Breast epithelium (tissue), 4 donors: ENCODE data around the gene TBCK. TPM values are rescaled to one million over a fixed set of nuclear protein-coding genes. Genes with fewer than 3 reads are reported as not detected.

ENCODE experiments used
- DNase-seq, 2 donors: peaks; one replicate each; pipeline ENCODE4 v3.0.0-alpha.2; 2019; ENCODE audit warnings: low spot score in 2 of 2
- H3K27ac ChIP-seq, 2 donors: fragments of 200-600 bp; sonication (generic) in 1 of 2; one replicate each; pipeline ENCODE4 v1.5.1; 2016 to 2019; ENCODE audit warnings: mild to moderate bottlenecking in 1 of 2
- H3K27me3 ChIP-seq, 2 donors: fragments of 200-600 bp; sonication (generic) in 1 of 2; one replicate each; pipeline versions ENCODE4 v1.5.1 to v1.6.0; 2017 to 2019; ENCODE audit warnings: control low read depth in 1 of 2, mild to moderate bottlenecking in 1 of 2
- H3K36me3 ChIP-seq: fragments of 200-600 bp; one replicate; pipeline ENCODE4 v1.5.1; 2019
- H3K4me1 ChIP-seq, 2 donors: fragments of 200-600 bp; sonication (generic); one replicate each; pipeline ENCODE4 v1.5.1; 2016 to 2019; ENCODE audit warnings: control low read depth in 1 of 2
- H3K4me3 ChIP-seq, 3 donors: fragments of 200-600 bp; sonication (generic); 1 replicate in 2 of 3; 2 replicates in 1 of 3; pipeline ENCODE4 v1.5.1; 2016 to 2019; ENCODE audit warnings: mild to moderate bottlenecking in 3 of 3, moderate library complexity in 2 of 3
- H3K9me3 ChIP-seq, 2 donors: fragments of 200-600 bp; sonication (generic) in 1 of 2; one replicate each; pipeline ENCODE4 v1.5.1; 2016 to 2019; ENCODE audit warnings: control low read depth in 1 of 2
- POLR2A ChIP-seq: fragments of 450-650 bp; IDR thresholded peaks from one replicate; pipeline ENCODE4 v1.6.1; 2016; ENCODE audit warnings: antibody characterized with exemption, mild to moderate bottlenecking, moderate library complexity
- POLR2AphosphoS5 ChIP-seq, 3 donors: sonication (generic); formaldehyde crosslinking; IDR thresholded peaks; one replicate each; pipeline ENCODE4 v1.6.1; 2017; ENCODE audit warnings: antibody characterized with exemption in 3 of 3
- intact Hi-C: fragments of 100-400 bp; cut with DNase I; formaldehyde crosslinking; loops from one replicate; pipeline ENCODE4 v1.15.1; 2023; ENCODE audit warnings: low total_unique reads
- total RNA-seq, 3 donors: library from RNA; depleted of rRNA; stranded (reverse); fragments of >200 nt; gene quantifications; one replicate each; pipeline ENCODE4 v1.1.0, GENCODE V29; 2016
- TF ChIP-seq, protein P1 (sequence below), 3 donors: fragments of 450-650 bp; IDR thresholded peaks; one replicate each; pipeline ENCODE4 v1.5.1; 2016 to 2017; ENCODE audit warnings: antibody characterized with exemption in 3 of 3, mild to moderate bottlenecking in 3 of 3, moderate library complexity in 3 of 3

The TBCK gene
- total RNA-seq, 3 donors from 2014 or later: 46.9 to 82.3 (median 57.0) TPM

DNA sequence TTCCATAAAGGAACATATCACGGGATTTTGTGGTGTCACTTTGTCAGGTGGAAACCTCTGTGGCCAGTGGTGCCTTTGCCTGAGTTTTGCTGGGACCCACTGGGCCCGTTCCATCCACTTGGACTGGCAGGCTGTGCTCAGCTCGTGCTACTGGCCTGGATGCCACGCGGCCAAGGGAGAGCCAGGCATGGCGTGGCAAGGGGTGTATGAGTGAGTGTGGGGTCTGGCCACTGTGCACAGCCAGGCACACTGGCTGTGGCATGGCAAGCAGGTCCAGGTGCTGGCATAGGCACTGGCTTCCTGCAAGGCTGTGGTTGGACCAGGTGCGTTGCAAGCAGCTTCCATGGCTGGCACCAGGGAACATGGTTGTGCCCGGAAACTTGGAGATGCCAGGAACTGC lies 60.8 kb downstream of the TBCK start:
- no peak overlapping the region for H3K27ac ChIP-seq
- TF ChIP-seq, protein P1, sequence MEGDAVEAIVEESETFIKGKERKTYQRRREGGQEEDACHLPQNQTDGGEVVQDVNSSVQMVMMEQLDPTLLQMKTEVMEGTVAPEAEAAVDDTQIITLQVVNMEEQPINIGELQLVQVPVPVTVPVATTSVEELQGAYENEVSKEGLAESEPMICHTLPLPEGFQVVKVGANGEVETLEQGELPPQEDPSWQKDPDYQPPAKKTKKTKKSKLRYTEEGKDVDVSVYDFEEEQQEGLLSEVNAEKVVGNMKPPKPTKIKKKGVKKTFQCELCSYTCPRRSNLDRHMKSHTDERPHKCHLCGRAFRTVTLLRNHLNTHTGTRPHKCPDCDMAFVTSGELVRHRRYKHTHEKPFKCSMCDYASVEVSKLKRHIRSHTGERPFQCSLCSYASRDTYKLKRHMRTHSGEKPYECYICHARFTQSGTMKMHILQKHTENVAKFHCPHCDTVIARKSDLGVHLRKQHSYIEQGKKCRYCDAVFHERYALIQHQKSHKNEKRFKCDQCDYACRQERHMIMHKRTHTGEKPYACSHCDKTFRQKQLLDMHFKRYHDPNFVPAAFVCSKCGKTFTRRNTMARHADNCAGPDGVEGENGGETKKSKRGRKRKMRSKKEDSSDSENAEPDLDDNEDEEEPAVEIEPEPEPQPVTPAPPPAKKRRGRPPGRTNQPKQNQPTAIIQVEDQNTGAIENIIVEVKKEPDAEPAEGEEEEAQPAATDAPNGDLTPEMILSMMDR (IDR thresholded peaks at IDR 0.05): no peak
- TF ChIP-seq POLR2AphosphoS5 (IDR thresholded peaks at IDR 0.05): no peak
- TF ChIP-seq POLR2A: no peak
- H3K27me3 ChIP-seq: no peaks in the 10 kb centered on the region
- no peaks in the 10 kb centered on the region for H3K9me3 ChIP-seq
- no peaks in the 10 kb centered on the region for H3K4me1 ChIP-seq
- intact Hi-C loops: no loop called here
- H3K4me3 ChIP-seq: no peak overlapping the region
- H3K36me3 ChIP-seq: peaks cover 1% of the 10 kb centered on the region
- DNase-seq: no peak

- DNase-seq: no peak
- intact Hi-C loops: no loop called here
- TF ChIP-seq POLR2AphosphoS5 (IDR thresholded peaks at IDR 0.05): no peak
- TF ChIP-seq, protein P1 (IDR thresholded peaks at IDR 0.05): no peak
- no peak for TF ChIP-seq POLR2A
- Histone ChIP-seq H3K36me3 (peaks cover 4% of the 10 kb centered on the region), H3K4me1 (no peaks in the 10 kb centered on the region), H3K4me3 (no peak overlapping the region), H3K27ac (no peak overlapping the region), H3K9me3 (no peaks in the 10 kb centered on the region), H3K27me3 (no peaks in the 10 kb centered on the region)
Observed at GRCh38 chr4:106253364-106254129, 62.5 kb downstream of the TBCK start.

DNA sequence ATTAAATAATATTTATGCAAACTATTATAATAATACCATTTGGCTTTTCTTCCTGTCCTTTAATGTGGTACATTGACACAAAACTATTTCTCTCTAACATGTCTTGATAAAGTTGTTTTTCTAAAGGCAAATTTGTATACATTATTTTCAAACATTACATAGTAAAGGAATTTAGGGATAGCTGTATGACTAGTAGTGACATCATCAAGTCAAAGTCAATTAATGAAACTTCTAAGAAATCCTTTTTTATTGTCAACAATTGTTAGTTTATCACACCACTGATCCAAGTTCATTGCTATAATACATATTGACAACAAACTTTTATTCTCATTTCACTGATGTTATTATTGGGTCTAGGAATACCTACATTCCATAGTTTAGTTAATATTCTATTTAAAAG lies 68.4 kb downstream of the TBCK start:
- Histone ChIP-seq H3K4me1 (no peaks in the 10 kb centered on the region), H3K27me3 (no peaks in the 10 kb centered on the region), H3K4me3 (no peak overlapping the region), H3K9me3 (no peaks in the 10 kb centered on the region), H3K36me3 (peaks cover 4% of the 10 kb centered on the region), H3K27ac (no peak overlapping the region)
- TF ChIP-seq POLR2AphosphoS5 (IDR thresholded peaks at IDR 0.05) (no peak), POLR2A (no peak)
- TF ChIP-seq, protein P1 (IDR thresholded peaks at IDR 0.05): no peak
- intact Hi-C loops: no loop called here
- DNase-seq: no peak

- Histone ChIP-seq H3K4me1 (no peaks in the 10 kb centered on the region), H3K9me3 (no peaks in the 10 kb centered on the region), H3K36me3 (peaks cover 4% of the 10 kb centered on the region), H3K27ac (no peak overlapping the region), H3K4me3 (no peak overlapping the region), H3K27me3 (no peaks in the 10 kb centered on the region)
- no peak for DNase-seq
- TF ChIP-seq, protein P1 (IDR thresholded peaks at IDR 0.05): no peak
- TF ChIP-seq POLR2A: no peak
- TF ChIP-seq POLR2AphosphoS5 (IDR thresholded peaks at IDR 0.05): no peak
- intact Hi-C loops: no loop called here
Observed at GRCh38 chr4:106246441-106246840, 69.6 kb downstream of the TBCK start.

DNA sequence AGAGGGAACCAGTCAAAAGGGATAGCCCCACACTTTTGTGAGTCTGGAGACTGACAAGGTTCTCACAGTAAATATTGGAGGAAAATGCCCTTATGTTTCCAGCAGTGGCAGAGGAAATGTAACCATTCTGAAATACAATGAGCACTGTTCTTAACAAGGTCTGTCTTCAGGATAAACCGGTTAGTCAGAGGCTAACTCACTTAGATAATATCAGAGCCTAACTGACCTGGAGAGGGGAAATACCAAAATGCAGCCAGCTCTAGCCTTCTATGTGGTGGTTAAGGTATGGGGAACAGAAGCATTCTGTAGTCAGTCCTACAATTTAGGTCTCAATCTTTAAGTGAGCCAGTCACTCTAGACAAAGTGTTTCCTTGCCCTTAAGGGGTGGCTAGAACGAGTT lies 70.8 kb downstream of the TBCK start:
- no peaks in the 10 kb centered on the region for H3K9me3 ChIP-seq
- intact Hi-C loops: no loop called here
- H3K27me3 ChIP-seq: no peaks in the 10 kb centered on the region

More for the DNA sequence above, 70.8 kb downstream of the TBCK start:
- TF ChIP-seq POLR2A: no peak
- TF ChIP-seq, protein P1 (IDR thresholded peaks at IDR 0.05): no peak
- no peak for TF ChIP-seq POLR2AphosphoS5 (IDR thresholded peaks at IDR 0.05)
- H3K4me3 ChIP-seq: no peak overlapping the region
- no peaks in the 10 kb centered on the region for H3K4me1 ChIP-seq
- H3K36me3 ChIP-seq: peaks cover 4% of the 10 kb centered on the region
- peak overlapping the region; percentile 61 to 67 for H3K27ac ChIP-seq
- no peak for DNase-seq
